ENCODE results near the gene PATJ.
"Not testable (repeated sequence)": the region's sequence is repeated elsewhere in the genome, so short reads cannot be mapped to it uniquely, and the experiment has no call there.

PATJ gene

GRCh38 chr1:62109124-62109523 is 366.8 kb downstream of the PATJ start:
- DNase-seq: no peak

DNA sequence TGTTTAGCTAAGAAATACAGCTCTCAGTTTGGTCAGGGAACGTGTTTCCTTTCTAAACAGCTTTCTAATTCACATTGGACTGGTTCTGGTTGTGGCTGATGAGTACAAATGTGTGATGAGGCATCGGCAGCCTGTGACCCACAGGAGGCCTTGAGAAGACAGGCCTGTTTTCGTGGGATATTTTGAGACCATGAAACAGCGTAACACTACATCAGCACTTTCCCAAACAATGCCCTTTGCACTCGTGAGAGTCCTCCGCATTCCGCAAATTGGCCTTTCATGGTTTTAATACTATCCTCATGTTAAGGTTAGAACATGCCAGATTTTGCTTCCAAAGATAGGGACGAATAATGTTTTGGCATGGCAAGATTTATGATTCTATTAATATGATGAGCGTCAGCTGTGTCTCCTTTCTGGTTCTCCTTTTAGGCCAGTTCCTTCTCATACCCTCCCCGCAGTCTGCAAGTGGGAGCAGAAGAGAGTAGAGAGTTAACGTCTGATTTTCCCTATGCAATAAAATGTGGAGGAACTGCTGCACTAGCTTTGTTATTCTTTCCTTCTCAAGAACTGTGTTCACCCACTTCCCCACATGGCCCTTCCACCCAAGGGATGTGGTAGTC is 368.0 kb downstream of the PATJ start:
- DNase-seq: no peak

GRCh38 chr1:62111084-62111483 is 368.8 kb downstream of the PATJ start:
- DNase-seq: no peak

DNA sequence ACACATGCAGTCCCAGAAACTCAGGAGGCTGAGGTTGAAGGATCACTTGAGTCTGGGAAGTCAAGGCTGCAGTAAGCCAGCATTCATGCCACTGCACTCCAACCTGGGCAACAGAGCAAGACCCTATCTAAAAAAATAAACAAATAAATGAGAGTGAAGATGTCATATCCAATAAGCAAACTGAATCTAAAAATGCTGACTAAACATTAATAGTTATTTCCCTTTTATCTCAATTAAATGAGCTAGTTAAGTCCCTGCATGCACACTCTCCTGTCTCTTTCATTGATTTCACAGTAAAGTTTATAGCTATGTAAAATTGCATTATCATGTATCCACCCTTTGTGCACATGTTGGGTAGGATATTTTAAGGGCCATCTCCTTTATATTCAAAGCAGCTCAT is 371.2 kb downstream of the PATJ start:
- no peak for DNase-seq

- DNase-seq: no peak
Measured at GRCh38 chr1:62117018-62117750, 374.9 kb downstream of the PATJ start.

- no peak for DNase-seq
Measured at GRCh38 chr1:62126579-62127290, 384.5 kb downstream of the PATJ start.

DNA sequence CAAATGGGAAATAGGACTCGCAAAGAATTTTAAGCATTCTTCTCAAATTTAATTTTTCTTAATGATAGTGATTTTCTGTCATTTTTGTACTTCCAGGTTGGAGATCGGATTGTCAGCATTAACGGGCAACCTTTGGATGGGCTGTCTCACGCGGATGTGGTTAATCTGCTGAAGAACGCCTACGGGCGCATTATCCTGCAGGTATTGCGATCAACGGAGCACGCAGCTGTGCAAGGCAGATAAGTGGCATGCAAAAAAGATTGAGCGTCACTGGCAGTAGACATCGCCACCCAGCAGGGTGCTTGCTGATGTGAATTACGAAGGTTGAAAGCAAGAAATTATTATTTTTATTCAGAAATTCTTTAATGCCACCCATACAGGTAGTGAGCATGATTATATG is 386.5 kb downstream of the PATJ start:
- no peak for DNase-seq

- DNase-seq: peak; percentile 44
Measured at GRCh38 chr1:62131093-62131725, 388.9 kb downstream of the PATJ start.

DNA sequence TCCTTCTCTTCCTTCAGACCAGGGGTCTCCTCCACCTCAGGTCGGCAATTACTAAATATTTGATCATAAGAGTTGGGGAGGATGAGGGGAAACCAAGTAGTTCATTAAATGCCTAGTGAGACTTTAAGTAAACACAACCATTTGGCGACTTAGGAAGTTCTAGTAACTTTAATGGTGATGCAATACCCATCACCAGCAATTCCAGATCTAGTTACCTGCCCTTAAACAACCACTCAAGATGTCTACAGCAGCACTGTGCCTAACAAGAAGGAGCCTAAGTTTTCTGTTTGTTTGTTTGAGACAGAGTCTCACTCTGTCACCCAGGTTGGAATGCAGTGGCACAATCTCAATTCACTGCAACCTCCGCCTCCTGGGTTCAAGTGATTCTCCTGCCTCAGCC is 395.7 kb downstream of the PATJ start:
- DNase-seq: no peak

DNA sequence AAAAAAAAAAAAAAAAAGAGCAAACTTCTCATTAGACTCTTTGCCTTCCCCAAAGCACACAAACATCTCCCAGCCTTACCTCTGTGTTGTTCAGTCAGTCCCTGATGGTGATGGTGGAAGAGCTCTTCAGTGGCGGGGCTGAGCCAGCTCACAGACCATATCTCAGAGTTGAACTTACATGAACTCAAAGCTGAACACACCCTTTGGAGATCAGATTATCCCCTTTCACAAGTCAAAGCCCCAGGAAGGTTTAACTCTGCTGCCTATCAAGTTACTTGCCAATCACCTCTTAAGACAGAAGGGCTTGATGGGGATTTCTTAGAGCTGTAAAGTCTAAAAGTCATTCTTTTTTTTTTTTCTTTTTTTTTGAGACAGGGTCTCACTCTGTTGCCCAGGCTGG is 397.1 kb downstream of the PATJ start:
- no peak for DNase-seq

- no peak for DNase-seq
Measured at GRCh38 chr1:62140666-62141065, 398.4 kb downstream of the PATJ start.

DNA sequence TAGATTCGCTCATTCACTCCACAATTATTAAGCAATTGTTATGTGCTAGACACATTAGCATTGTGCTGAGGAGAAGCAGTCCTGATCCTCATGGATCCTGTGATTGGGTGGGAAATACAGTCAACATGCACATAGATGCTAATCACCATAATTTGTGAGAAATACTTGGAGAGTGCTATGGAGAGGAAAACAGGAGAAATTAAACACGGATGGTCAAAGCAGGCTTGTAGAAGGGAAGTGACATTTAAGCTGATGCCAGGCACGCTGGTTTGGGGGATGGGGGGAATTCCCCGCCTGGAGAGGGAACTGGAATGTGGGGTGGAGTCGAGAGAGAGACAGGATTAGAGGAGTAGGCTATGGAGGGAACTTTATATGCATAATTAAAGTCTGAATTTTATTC is 400.2 kb downstream of the PATJ start:
- DNase-seq: no peak

DNA sequence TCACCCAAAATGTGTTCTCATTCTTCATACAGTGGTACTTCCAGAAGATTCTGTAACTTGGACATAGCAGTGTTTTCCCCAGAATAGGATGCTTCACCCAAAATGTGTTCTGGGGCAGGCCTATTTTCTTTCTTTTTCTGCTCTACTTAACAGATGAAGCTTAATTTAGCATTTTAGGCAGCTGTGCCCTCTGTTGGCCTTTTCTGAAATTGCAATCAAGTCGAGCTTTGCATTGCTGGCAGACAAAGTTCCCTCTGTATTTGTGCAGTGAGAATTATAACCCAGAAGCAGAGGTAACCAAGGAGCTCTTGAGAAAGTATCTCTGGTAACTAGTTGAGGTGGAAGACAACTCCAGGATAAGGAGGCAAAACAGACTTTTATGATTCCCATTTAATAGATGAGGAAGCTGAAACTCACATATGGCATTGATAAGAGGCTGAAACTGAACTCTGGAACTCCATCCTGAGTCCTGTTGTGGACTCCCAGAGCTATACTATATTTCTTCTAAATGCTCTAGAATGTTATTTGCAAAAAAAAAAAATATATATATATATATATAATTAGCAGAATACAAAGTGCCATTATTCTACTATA is 402.1 kb downstream of the PATJ start:
- peak; percentile 3 for DNase-seq

DNA sequence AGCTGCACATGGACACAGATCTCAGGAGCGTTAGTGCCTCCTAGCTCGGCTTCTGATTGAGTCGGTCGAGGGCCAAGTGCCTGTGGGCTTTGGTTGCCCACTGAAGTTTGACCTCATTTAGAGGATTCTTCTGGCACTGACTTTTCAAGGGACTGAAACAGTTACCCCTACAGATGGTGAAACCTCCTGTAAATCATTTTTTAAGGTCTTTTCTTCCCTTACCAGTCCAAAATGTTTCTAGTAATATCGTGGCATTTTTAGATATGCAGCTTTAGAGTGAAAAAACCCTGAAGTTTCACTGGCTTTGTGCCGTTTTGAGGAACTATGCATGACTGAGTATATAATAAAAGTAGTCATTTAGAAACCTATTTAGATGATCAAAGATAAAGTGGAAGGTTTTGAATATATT is 417.7 kb downstream of the PATJ start:
- no peak for DNase-seq

GRCh38 chr1:62161711-62162110 is 419.4 kb downstream of the PATJ start:
- DNase-seq: no peak

DNA sequence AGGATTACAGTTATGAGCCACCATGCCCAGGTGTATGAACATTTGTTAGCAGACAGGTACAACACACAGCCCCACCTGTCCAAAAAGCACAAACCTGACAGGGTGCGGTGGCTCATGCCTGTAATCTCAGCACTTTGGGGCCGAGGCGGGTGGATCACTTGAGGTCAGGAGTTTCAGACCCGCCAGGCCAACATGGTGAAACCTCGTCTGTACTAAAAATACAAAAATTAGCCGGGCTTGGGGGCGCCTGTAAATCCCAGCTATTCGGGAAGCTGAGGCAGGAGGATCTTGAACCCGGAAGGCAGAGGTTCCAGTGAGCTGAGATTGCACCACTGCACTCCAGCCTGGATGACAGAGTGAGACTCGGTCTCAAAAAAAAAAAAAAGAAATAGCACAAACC is 428.1 kb downstream of the PATJ start:
- DNase-seq: not testable (repeated sequence)

- DNase-seq: no peak
Measured at GRCh38 chr1:62175568-62176179, 433.4 kb downstream of the PATJ start.

DNA sequence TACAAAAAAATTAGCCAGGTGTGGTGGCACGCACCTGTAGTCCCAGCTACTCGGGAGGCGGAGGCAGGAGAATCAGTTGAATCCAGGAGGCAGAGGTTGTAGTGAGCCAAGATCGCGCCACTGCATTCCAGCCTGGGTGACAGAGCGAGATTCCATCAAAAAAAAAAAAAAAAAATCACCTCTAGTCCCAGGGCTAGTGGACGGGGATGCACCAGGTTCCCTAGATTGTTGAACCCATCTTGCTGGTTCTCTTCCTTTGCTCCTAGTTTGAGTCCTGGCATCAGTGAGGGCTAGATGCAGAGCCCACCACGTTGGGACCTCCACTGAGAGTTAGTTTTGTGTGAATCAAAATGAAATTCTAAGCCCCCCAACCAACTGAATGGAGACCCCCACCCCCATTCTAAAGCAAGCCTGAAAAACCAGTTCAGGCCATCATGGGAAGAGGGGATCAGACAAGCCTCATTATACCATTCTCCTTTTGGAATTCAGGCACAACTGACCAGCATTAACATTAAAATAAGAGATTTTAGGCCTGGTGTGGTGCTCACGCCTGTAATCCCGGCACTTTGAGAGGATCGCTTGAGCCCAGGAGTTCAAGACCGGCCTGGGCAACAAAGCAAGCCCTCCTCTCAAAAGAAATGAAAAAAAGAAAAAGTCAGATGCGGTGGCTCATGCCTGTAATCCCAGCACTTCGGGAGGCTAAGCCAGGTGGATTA is 434.5 kb downstream of the PATJ start:
- DNase-seq: no peak

GRCh38 chr1:62177621-62178020 is 435.3 kb downstream of the PATJ start:
- DNase-seq: no peak

GRCh38 chr1:62178372-62178771 is 436.1 kb downstream of the PATJ start:
- no peak for DNase-seq

GRCh38 chr1:62180054-62180453 is 437.8 kb downstream of the PATJ start:
- not testable (repeated sequence) for DNase-seq

DNA sequence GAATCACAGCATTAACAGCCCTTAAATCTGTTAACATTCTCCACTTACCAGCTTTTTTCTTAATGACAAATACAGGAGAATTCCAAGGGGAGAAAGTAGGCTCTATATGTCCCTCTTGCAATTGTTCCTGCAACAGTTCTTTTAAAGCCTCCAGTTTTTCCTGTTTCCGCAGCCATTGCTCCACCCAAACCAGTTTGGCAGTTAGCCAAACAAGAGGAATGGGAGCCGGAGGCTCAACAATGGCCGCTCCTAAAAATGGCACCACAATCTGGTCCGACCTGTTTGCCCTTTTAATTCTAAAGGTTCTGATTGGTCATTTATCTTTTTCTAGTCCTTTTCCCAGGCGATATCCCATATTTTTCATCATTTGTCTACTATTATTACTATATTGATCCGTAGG is 438.4 kb downstream of the PATJ start:
- DNase-seq: no peak

Measured in SHP77 treated with DMSO at 0.1 percent for 48 hours (cell line).